MM.1S (cell line): Measurements from ENCODE around the gene NDUFS4.

Source experiments
- EZH2 ChIP-seq: fragments of 300-600 bp; sonication (generic); optimal IDR thresholded peaks from 2 replicates; pipeline ENCODE3; 2017; ENCODE audit warnings: low read depth, mild to moderate bottlenecking, antibody characterized with exemption, low read length, mixed read lengths
- EZH2phosphoT487 ChIP-seq: fragments of 300-600 bp; sonication (generic); IDR thresholded peaks from 2 replicates; pipeline ENCODE4 v1.6.1; 2018; ENCODE audit warnings: antibody characterized with exemption, low read length
- TF ChIP-seq, protein P1 (sequence below): fragments of 300-600 bp; sonication (generic); IDR thresholded peaks from 2 replicates; pipeline ENCODE4 v1.5.1; 2016; ENCODE audit warnings: antibody characterized with exemption, low read length, mixed read lengths

- TF ChIP-seq EZH2 (no peak), EZH2phosphoT487 (no peak)
- TF ChIP-seq, protein P1, sequence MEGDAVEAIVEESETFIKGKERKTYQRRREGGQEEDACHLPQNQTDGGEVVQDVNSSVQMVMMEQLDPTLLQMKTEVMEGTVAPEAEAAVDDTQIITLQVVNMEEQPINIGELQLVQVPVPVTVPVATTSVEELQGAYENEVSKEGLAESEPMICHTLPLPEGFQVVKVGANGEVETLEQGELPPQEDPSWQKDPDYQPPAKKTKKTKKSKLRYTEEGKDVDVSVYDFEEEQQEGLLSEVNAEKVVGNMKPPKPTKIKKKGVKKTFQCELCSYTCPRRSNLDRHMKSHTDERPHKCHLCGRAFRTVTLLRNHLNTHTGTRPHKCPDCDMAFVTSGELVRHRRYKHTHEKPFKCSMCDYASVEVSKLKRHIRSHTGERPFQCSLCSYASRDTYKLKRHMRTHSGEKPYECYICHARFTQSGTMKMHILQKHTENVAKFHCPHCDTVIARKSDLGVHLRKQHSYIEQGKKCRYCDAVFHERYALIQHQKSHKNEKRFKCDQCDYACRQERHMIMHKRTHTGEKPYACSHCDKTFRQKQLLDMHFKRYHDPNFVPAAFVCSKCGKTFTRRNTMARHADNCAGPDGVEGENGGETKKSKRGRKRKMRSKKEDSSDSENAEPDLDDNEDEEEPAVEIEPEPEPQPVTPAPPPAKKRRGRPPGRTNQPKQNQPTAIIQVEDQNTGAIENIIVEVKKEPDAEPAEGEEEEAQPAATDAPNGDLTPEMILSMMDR = no peak
Observed at GRCh38 chr5:53542926-53543325, 17.5 kb upstream of the NDUFS4 start.
